ENCODE measurements around the gene SLC2A14.
"Not testable (repeated sequence)": the region's sequence is repeated elsewhere in the genome, so short reads cannot be mapped to it uniquely, and the experiment has no call there.

Gene SLC2A14

GRCh38 chr12:7869137-7869536, 3.6 kb downstream of the SLC2A14 start:
- no peak for DNase-seq (ENCODE audit: low read depth)

DNA sequence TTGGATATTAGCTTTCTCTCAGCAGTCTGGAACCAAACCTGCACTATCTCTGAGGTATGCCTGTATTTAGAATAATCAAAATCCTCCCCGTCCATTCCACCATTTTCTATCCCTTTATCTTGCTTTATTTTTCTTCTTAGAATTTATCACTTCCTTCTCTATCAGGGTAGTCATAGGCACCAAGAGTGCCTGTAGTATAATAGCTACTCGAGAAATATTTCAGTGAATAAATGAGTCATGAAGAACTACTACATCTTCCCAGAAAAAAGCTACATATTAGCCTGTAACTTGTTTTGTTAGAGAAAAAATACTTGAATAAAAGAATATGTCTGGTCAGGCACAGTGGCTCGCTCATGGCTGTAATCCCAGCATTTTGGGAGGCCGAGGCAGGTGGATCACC, 4.3 kb downstream of the SLC2A14 start:
- no peak for DNase-seq (ENCODE audit: low read depth)

GRCh38 chr12:7864601-7865150, 8.0 kb downstream of the SLC2A14 start:
- no peak for DNase-seq (ENCODE audit: low read depth)

DNA sequence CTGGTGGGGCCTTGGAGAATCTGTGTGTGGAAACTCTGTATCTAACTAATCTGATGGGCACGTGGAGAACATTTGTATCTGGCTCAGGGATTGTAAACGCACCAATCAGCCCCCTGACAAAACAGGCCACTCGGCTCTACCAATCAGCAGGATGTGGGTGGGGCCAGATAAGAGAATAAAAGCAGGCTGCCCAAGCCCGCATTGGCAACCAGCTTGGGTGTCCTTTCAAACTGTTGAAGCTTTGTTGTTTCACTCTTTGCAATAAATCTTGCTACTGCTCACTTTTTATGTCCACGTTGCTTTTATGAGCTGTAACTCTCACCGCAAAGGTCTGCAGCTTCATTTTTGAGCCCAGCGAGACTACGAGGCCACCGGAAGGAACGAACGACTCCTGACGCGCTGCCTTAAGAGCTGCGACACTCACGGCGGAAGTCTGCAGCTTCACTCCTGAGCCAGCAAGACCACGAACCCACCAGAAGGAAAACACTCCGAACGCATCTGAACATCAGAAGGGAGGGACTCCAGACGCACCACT, 9.8 kb downstream of the SLC2A14 start:
- DNase-seq (ENCODE audit: low read depth), result peak; percentile 16

GRCh38 chr12:7862301-7862700, 10.4 kb downstream of the SLC2A14 start:
- DNase-seq (ENCODE audit: low read depth), result not testable (repeated sequence)

GRCh38 chr12:7859552-7859951, 13.2 kb downstream of the SLC2A14 start:
- DNase-seq (ENCODE audit: low read depth), result no peak

DNA sequence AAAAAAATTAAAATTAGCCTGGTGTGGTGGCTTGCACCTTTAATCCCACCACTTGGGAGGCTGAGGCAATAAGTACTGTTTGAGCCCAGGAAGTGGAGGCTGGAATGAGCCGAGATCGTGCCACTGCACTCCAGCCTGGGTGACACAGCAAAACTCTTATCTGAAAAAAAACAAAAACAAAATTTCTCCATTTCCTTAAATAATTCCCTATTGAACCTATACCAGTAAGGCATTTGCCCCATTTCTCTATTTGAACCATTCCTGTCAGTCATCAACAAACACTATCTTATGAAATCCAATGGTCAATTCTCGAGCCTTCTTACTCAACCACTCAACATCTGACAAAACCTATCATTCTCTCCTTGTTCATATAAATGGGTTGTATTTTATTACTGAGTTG, 14.7 kb downstream of the SLC2A14 start:
- no peak for DNase-seq (ENCODE audit: low read depth)

GRCh38 chr12:7856516-7856915, 16.2 kb downstream of the SLC2A14 start:
- no peak for DNase-seq (ENCODE audit: low read depth)

GRCh38 chr12:7853557-7853956, 19.2 kb downstream of the SLC2A14 start:
- no peak for DNase-seq (ENCODE audit: low read depth)

GRCh38 chr12:7851622-7852081, 21.1 kb downstream of the SLC2A14 start:
- DNase-seq (ENCODE audit: low read depth), result not testable (repeated sequence)

DNA sequence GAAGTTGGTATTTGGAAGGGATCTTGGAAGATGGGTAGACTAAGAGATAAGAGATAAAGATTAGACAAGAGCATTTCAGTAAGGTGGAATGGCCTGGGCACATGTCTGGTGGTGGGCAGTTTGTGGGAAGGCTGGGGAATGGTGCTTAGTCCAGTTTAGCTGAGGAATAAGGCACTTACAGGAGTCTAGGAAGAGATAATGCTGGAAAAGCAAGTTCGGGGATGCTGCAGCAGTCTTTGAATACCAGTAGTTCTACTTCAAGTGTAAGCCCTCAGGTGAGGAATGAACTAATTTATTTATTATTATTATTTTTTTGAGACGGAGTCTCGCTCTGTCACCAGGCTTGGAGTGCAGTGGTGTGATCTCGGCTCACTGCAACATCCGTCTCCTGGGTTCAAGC, 22.6 kb downstream of the SLC2A14 start:
- DNase-seq (ENCODE audit: low read depth), result not testable (repeated sequence)

- DNase-seq (ENCODE audit: low read depth), result not testable (repeated sequence)
Observed at GRCh38 chr12:7848098-7848422, 24.7 kb downstream of the SLC2A14 start.

- not testable (repeated sequence) for DNase-seq (ENCODE audit: low read depth)
Observed at GRCh38 chr12:7847226-7848097, 25.3 kb downstream of the SLC2A14 start.

DNA sequence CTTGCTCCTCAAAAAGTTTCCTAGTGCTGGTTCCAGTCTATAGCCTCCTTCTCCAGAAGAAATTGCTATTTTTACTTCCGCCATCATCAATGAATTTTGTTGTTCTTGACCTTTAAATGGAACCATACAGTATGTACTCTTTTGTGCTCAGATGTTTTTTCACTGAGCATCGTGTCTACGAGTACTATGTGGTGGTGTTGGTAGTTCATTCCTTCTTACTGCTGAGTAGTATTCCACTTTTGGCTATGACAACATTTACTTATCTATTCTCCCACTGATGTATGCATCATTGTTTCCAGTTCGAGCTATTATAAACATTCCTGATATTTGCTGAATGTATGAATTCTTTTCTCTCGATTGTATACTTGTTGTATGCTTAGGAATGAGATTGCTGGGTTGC, 28.6 kb downstream of the SLC2A14 start:
- no peak for DNase-seq (ENCODE audit: low read depth)

DNA sequence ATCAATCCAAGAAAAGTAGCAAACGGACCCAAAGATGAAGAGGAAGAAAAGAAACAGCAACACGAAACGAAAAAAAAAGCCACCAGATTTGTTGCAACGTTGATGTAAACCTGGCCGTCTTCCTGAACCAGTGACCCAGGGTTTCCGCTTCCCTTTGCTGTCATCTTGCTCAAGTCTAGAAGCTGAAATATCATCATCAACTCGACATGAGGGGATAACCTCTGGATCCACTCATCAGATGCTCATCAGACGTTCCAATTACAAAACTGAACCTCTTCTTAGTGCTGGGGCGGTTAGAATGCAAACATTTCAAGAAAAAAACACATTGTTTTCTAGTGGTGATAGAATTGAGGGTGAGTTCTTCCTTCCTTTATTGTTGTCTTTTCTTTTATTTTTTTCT, 29.1 kb downstream of the SLC2A14 start:
- DNase-seq (ENCODE audit: low read depth), result not testable (repeated sequence)

- DNase-seq (ENCODE audit: low read depth), result not testable (repeated sequence)
Observed at GRCh38 chr12:7843149-7843548, 29.6 kb downstream of the SLC2A14 start.

GRCh38 chr12:7842444-7842843, 30.3 kb downstream of the SLC2A14 start:
- not testable (repeated sequence) for DNase-seq (ENCODE audit: low read depth)

GRCh38 chr12:7839848-7840247, 32.9 kb downstream of the SLC2A14 start:
- not testable (repeated sequence) for DNase-seq (ENCODE audit: low read depth)

GRCh38 chr12:7839226-7839625, 33.5 kb downstream of the SLC2A14 start:
- not testable (repeated sequence) for DNase-seq (ENCODE audit: low read depth)

DNA sequence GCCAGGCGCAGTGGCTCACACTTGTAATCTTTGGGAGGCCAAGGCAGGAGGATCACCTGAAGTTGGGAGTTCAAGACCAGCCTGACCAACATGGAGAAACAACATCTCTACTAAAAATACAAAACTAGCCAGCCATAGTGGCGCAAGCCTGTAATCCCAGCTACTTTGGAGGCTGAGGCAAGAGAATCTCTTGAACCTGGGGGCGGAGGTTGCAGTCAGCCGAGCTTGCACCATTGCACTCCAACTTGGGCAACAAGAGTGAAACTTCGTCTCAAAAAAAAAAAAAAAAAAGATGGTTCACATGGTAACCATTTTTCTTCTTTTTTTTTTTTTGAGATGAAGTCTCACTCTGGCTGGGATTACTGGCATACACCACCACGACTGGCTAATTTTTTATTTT, 35.3 kb downstream of the SLC2A14 start:
- DNase-seq (ENCODE audit: low read depth), result no peak

GRCh38 chr12:7835766-7836165, 36.9 kb downstream of the SLC2A14 start:
- no peak for DNase-seq (ENCODE audit: low read depth)

DNA sequence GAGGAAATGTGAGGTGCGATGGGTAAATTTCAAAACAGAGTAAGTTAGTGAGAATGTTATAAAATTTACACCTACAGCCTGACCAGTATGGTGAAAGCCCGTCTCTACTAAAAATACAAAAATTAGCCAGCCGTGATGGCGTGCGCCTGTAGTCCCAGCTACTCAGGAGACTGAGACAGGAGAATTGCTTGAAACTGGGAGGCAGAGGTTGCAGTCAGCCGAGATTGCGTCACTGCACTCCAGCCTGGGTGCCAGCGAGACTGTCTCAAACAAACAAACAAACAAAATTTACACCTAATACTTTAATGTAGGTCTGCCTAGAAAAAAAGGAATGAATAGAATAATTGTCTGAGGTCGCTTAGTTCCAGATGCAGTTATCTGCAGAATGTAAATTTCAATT, 37.6 kb downstream of the SLC2A14 start:
- DNase-seq (ENCODE audit: low read depth), result no peak

DNA sequence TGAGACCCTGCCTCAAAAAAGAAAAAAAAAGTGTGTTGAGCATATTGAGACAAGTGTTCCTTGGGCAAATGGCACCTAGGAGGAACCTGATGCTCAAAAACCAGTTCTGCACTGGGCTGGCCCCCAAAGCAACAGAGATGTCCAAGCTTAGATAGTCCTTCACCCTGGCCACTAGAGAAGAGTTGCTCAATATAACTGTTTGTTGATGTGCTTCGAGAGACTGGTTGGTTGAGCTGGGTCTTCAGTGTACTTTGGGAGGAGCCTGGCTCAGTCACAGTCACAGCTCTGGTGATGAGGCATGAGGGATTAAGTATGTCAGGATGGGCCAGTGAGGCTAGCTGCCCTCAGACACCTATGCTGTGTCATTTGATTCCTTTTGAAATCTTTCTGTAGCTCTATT, 38.0 kb downstream of the SLC2A14 start:
- DNase-seq (ENCODE audit: low read depth), result no peak

Data from activated T-cell treated with anti-CD3 and anti-CD28 coated beads for 1 hour (primary cell).